Measurements from ENCODE around the gene ATG3.

GRCh38 chr3:112602217-112602838 is 40.6 kb upstream of the ATG3 start:
- TF ChIP-seq CTCF (IDR thresholded peaks at IDR 0.05) (no peak), EP300 (IDR thresholded peaks at IDR 0.05) (no peak), POLR2A (IDR thresholded peaks at IDR 0.05) (no peak), POLR2AphosphoS5 (IDR thresholded peaks at IDR 0.05) (no peak)

Measured in gastroesophageal sphincter (tissue), 3 donors.